Activated CD4-positive, alpha-beta memory T cell treated with anti-CD3 and anti-CD28 coated beads for 36 hours (primary cell): Measurements from ENCODE around the gene NBPF20. TPM values are rescaled to one million over a fixed set of nuclear protein-coding genes. Genes with fewer than 3 reads are reported as not detected.
"Not testable (repeated sequence)": the region's sequence is repeated elsewhere in the genome, so short reads cannot be mapped to it uniquely, and the experiment has no call there.

Source experiments
- CTCF ChIA-PET: fragments of 350-600 bp; sonication (Branson Sonifier 250); formaldehyde crosslinking; loops from one replicate; lab custom pipeline; 2021; ENCODE audit warnings: antibody characterized with exemption, inconsistent platforms; lab: Charles Lee
- POLR2A ChIA-PET: fragments of 350-600 bp; sonication (Branson Sonifier 250); formaldehyde crosslinking; loops from one replicate; lab custom pipeline; 2021; ENCODE audit warnings: antibody characterized with exemption; lab: Charles Lee
- DNase-seq: peaks from one replicate; pipeline ENCODE4 v3.0.0-alpha.2; 2020
- H3K27ac Mint-ChIP-seq: one replicate; pipeline ENCODE4 v1.8.0; 2021; ENCODE audit warnings: mixed read lengths
- H3K27me3 Mint-ChIP-seq: one replicate; pipeline ENCODE4 v1.8.0; 2021; ENCODE audit warnings: mixed read lengths
- H3K36me3 Mint-ChIP-seq: one replicate; pipeline ENCODE4 v1.8.0; 2021; ENCODE audit warnings: mixed read lengths
- H3K4me1 Mint-ChIP-seq: one replicate; pipeline ENCODE4 v1.8.0; 2021; ENCODE audit warnings: low read depth, mixed read lengths
- H3K4me3 Mint-ChIP-seq: one replicate; pipeline ENCODE4 v1.8.0; 2021; ENCODE audit warnings: mild to moderate bottlenecking, mixed read lengths
- H3K9me3 Mint-ChIP-seq: one replicate; pipeline ENCODE4 v1.8.0; 2021; ENCODE audit warnings: mixed read lengths
- intact Hi-C: fragments of 100-400 bp; cut with micrococcal nuclease; formaldehyde crosslinking; loops from one replicate; pipeline ENCODE4 v1.15.1; 2023
- total RNA-seq, 2 experiments: library from RNA; stranded (reverse); gene quantifications; one replicate each; pipeline ENCODE4 v1.2.3, GENCODE V29; 2021

NBPF20 gene
- total RNA-seq, 2 experiments from 2014 or later: 1.3 to 1.4 TPM

- DNase-seq, H3K4me1 Mint-ChIP-seq, intact Hi-C loops, CTCF ChIA-PET, H3K36me3 Mint-ChIP-seq, H3K4me3 Mint-ChIP-seq, H3K27ac Mint-ChIP-seq, POLR2A ChIA-PET, H3K9me3 Mint-ChIP-seq: not testable (repeated sequence)
- peaks cover 17% of the 10 kb centered on the region for H3K27me3 Mint-ChIP-seq
Observed at GRCh38 chr1:145453873-145454823, 28.7 kb upstream of the NBPF20 start.

GRCh38 chr1:145452506-145452905 lies 27.1 kb upstream of the NBPF20 start:
- intact Hi-C loops, DNase-seq: not testable (repeated sequence)

GRCh38 chr1:145451914-145452313 lies 26.5 kb upstream of the NBPF20 start:
- H3K4me3 Mint-ChIP-seq, H3K9me3 Mint-ChIP-seq, POLR2A ChIA-PET, CTCF ChIA-PET, H3K27ac Mint-ChIP-seq, H3K36me3 Mint-ChIP-seq, intact Hi-C loops, H3K4me1 Mint-ChIP-seq: not testable (repeated sequence)
- H3K27me3 Mint-ChIP-seq: peaks cover 14% of the 10 kb centered on the region
- peak; percentile 53 for DNase-seq

More at GRCh38 chr1:145452506-145452905, 27.1 kb upstream of the NBPF20 start:
- peaks cover 14% of the 10 kb centered on the region for H3K27me3 Mint-ChIP-seq
- POLR2A ChIA-PET, H3K36me3 Mint-ChIP-seq, H3K4me3 Mint-ChIP-seq, H3K9me3 Mint-ChIP-seq, H3K4me1 Mint-ChIP-seq, H3K27ac Mint-ChIP-seq, CTCF ChIA-PET: not testable (repeated sequence)

- DNase-seq, H3K36me3 Mint-ChIP-seq, H3K27me3 Mint-ChIP-seq, intact Hi-C loops, H3K9me3 Mint-ChIP-seq, H3K27ac Mint-ChIP-seq, H3K4me3 Mint-ChIP-seq, POLR2A ChIA-PET, CTCF ChIA-PET, H3K4me1 Mint-ChIP-seq: not testable (repeated sequence)
Observed at GRCh38 chr1:145445219-145445618, 19.8 kb upstream of the NBPF20 start.

- H3K27ac Mint-ChIP-seq, H3K27me3 Mint-ChIP-seq, CTCF ChIA-PET, POLR2A ChIA-PET, intact Hi-C loops, DNase-seq, H3K4me3 Mint-ChIP-seq, H3K36me3 Mint-ChIP-seq, H3K9me3 Mint-ChIP-seq, H3K4me1 Mint-ChIP-seq: not testable (repeated sequence)
Observed at GRCh38 chr1:145442340-145442739, 16.9 kb upstream of the NBPF20 start.

- H3K36me3 Mint-ChIP-seq, H3K4me1 Mint-ChIP-seq, intact Hi-C loops, CTCF ChIA-PET, H3K27ac Mint-ChIP-seq, POLR2A ChIA-PET, DNase-seq: not testable (repeated sequence)
- Mint-ChIP-seq H3K4me3 (peak overlapping the region; percentile 51), H3K27me3 (peaks cover 40% of the 10 kb centered on the region), H3K9me3 (peaks cover 15% of the 10 kb centered on the region)
Observed at GRCh38 chr1:145431363-145432256, 6.2 kb upstream of the NBPF20 start.

- H3K4me1 Mint-ChIP-seq, H3K27ac Mint-ChIP-seq, H3K4me3 Mint-ChIP-seq, DNase-seq, intact Hi-C loops, H3K36me3 Mint-ChIP-seq, POLR2A ChIA-PET: not testable (repeated sequence)
- CTCF ChIA-PET: interaction anchor here (0.6 kb wide), 1 partner anchor 433 kb away, joined by 4 read pairs; no protein-coding TSS in a partner anchor
- peaks cover 40% of the 10 kb centered on the region for H3K27me3 Mint-ChIP-seq
- H3K9me3 Mint-ChIP-seq: peaks cover 15% of the 10 kb centered on the region
Observed at GRCh38 chr1:145430830-145431229, 5.4 kb upstream of the NBPF20 start.

GRCh38 chr1:145429329-145429728 lies 3.9 kb upstream of the NBPF20 start:
- CTCF ChIA-PET, intact Hi-C loops, H3K4me1 Mint-ChIP-seq, DNase-seq, H3K36me3 Mint-ChIP-seq, POLR2A ChIA-PET, H3K27ac Mint-ChIP-seq, H3K4me3 Mint-ChIP-seq: not testable (repeated sequence)
- Mint-ChIP-seq H3K27me3 (peaks cover 40% of the 10 kb centered on the region), H3K9me3 (peaks cover 15% of the 10 kb centered on the region)

GRCh38 chr1:145424612-145425435 lies 579 bp downstream of the NBPF20 start:
- POLR2A ChIA-PET: interaction anchor here (1.8 kb wide), 1 partner anchor 40 kb away, joined by 5 read pairs; no protein-coding TSS in a partner anchor
- peaks cover 23% of the 10 kb centered on the region for H3K27me3 Mint-ChIP-seq
- H3K4me1 Mint-ChIP-seq, H3K36me3 Mint-ChIP-seq, intact Hi-C loops, CTCF ChIA-PET: not testable (repeated sequence)
- DNase-seq: peak; percentile 75
- H3K4me3 Mint-ChIP-seq: peak overlapping the region; percentile 97
- peak overlapping the region; percentile 68 for H3K27ac Mint-ChIP-seq
- H3K9me3 Mint-ChIP-seq: peaks cover 12% of the 10 kb centered on the region

- H3K27ac Mint-ChIP-seq, H3K4me1 Mint-ChIP-seq, H3K36me3 Mint-ChIP-seq, intact Hi-C loops, H3K9me3 Mint-ChIP-seq, DNase-seq, H3K4me3 Mint-ChIP-seq, H3K27me3 Mint-ChIP-seq, CTCF ChIA-PET, POLR2A ChIA-PET: not testable (repeated sequence)
Observed at GRCh38 chr1:145415149-145415548, 10.3 kb downstream of the NBPF20 start.

GRCh38 chr1:145407266-145407665 lies 18.1 kb downstream of the NBPF20 start:
- POLR2A ChIA-PET, H3K27ac Mint-ChIP-seq, intact Hi-C loops: not testable (repeated sequence)

More at GRCh38 chr1:145407266-145407665, 18.1 kb downstream of the NBPF20 start:
- H3K36me3 Mint-ChIP-seq, DNase-seq, H3K9me3 Mint-ChIP-seq, H3K4me3 Mint-ChIP-seq, H3K4me1 Mint-ChIP-seq, CTCF ChIA-PET, H3K27me3 Mint-ChIP-seq: not testable (repeated sequence)
